Trophoblast cell (in vitro differentiated cells and primary cell): ENCODE measurements around the gene CFAP99.

Experiments used
- DNase-seq, 2 donors: peaks; one replicate each; pipeline ENCODE4 v3.0.0-alpha.2; 2016
- H2AFZ ChIP-seq: 2 replicates; pipeline ENCODE4 v1.6.1; 2013; ENCODE audit warnings: low read length, moderate library complexity, mild to moderate bottlenecking; ENCODE audit not compliant: insufficient read depth, poor library complexity
- H2AK5ac ChIP-seq: 2 replicates; pipeline ENCODE4 v1.6.1; 2013; ENCODE audit warnings: mild to moderate bottlenecking, low read length
- H2BK120ac ChIP-seq: 2 replicates; pipeline ENCODE4 v1.6.1; 2013; ENCODE audit warnings: low read length, mild to moderate bottlenecking, moderate library complexity; ENCODE audit not compliant: insufficient read depth, poor library complexity
- H2BK12ac ChIP-seq: 2 replicates; pipeline ENCODE4 v1.6.1; 2013; ENCODE audit warnings: mild to moderate bottlenecking, low read length, moderate library complexity
- H2BK5ac ChIP-seq: 2 replicates; pipeline ENCODE4 v1.6.1; 2013; ENCODE audit warnings: low read length, low read depth, moderate library complexity, mild to moderate bottlenecking; ENCODE audit not compliant: poor library complexity
- H3K14ac ChIP-seq: 2 replicates; pipeline ENCODE4 v1.6.1; 2013; ENCODE audit warnings: mild to moderate bottlenecking, low read length
- H3K18ac ChIP-seq: 2 replicates; pipeline ENCODE4 v1.6.1; 2013; ENCODE audit warnings: mild to moderate bottlenecking, low read length
- H3K23ac ChIP-seq: 2 replicates; pipeline ENCODE4 v1.6.1; 2013; ENCODE audit warnings: low read length
- H3K27ac ChIP-seq: 2 replicates; pipeline ENCODE4 v1.5.1; 2013; ENCODE audit warnings: low read depth, mild to moderate bottlenecking, inconsistent platforms, low read length, moderate library complexity
- H3K27me3 ChIP-seq: 2 replicates; pipeline ENCODE4 v1.6.1; 2013; ENCODE audit warnings: inconsistent platforms, mild to moderate bottlenecking, low read length, moderate library complexity; ENCODE audit not compliant: insufficient read depth
- H3K36me3 ChIP-seq, 2 experiments: 1 replicate in 1 of 2; 2 replicates in 1 of 2; pipeline ENCODE4 v1.6.1; 2013; ENCODE audit warnings: low read length in 2 of 2, mild to moderate bottlenecking in 2 of 2, moderate library complexity in 1 of 2; ENCODE audit not compliant: insufficient read depth in 2 of 2, control insufficient read depth in 1 of 2
- H3K4ac ChIP-seq: 2 replicates; pipeline ENCODE4 v1.6.1; 2013; ENCODE audit warnings: low read depth, mild to moderate bottlenecking, low read length, moderate library complexity
- H3K4me1 ChIP-seq, 2 experiments: 1 replicate in 1 of 2; 2 replicates in 1 of 2; pipeline ENCODE4 v1.6.1; 2013; ENCODE audit warnings: low read length in 2 of 2, mild to moderate bottlenecking in 2 of 2, moderate library complexity in 1 of 2; ENCODE audit not compliant: insufficient read depth in 2 of 2, control insufficient read depth in 1 of 2
- H3K4me2 ChIP-seq: 2 replicates; pipeline ENCODE4 v1.6.1; 2013; ENCODE audit warnings: inconsistent platforms, mild to moderate bottlenecking, low read length, moderate library complexity
- H3K4me3 ChIP-seq: 2 replicates; pipeline ENCODE4 v1.5.1; 2013; ENCODE audit warnings: mild to moderate bottlenecking, low read depth, low read length, inconsistent platforms
- H3K79me1 ChIP-seq: one replicate; pipeline ENCODE4 v1.6.1; 2013; ENCODE audit warnings: low read length
- H3K79me2 ChIP-seq: 2 replicates; pipeline ENCODE4 v1.6.1; 2013; ENCODE audit warnings: low read length, mild to moderate bottlenecking; ENCODE audit not compliant: control insufficient read depth, insufficient read depth, poor library complexity
- H3K9ac ChIP-seq: 2 replicates; pipeline ENCODE4 v1.6.1; 2013; ENCODE audit warnings: mild to moderate bottlenecking, low read length
- H3K9me3 ChIP-seq: 2 replicates; pipeline ENCODE4 v1.6.1; 2013; ENCODE audit warnings: low read depth, mild to moderate bottlenecking, control low read depth, inconsistent platforms, low read length; ENCODE audit not compliant: insufficient read depth
- H4K12ac ChIP-seq: 2 replicates; pipeline ENCODE4 v1.6.1; 2013; ENCODE audit warnings: low read depth, mild to moderate bottlenecking, low read length, moderate library complexity
- H4K8ac ChIP-seq: 2 replicates; pipeline ENCODE4 v1.6.1; 2013; ENCODE audit warnings: low read depth, mild to moderate bottlenecking, low read length, moderate library complexity
- H4K91ac ChIP-seq: one replicate; pipeline ENCODE4 v1.6.1; 2013; ENCODE audit warnings: low read depth, mild to moderate bottlenecking, low read length, moderate library complexity
- WGBS: extraction: QIAGEN DNeasy Blood & Tissue Kit; methylation state at CpG from one replicate; pipeline ENCODE4 v1.1.7; 2013; ENCODE audit warnings: missing lambda C conversion rate; ENCODE audit not compliant: insufficient read length, insufficient coverage; ENCODE audit errors: extremely low coverage; 5-methylcytosine and 5-hydroxymethylcytosine counted together

The CFAP99 gene

GRCh38 chr4:2415213-2415612, 3.5 kb upstream of the CFAP99 start:
- no peak overlapping the region for H2AK5ac ChIP-seq
- no peak overlapping the region for H3K9ac ChIP-seq
- no peak overlapping the region for H3K4ac ChIP-seq
- H2AFZ ChIP-seq, result no peak overlapping the region
- H3K79me2 ChIP-seq, result no peaks in the 10 kb centered on the region
- no peak overlapping the region for H3K23ac ChIP-seq
- H3K4me1 ChIP-seq, result peaks cover 9 to 18% of the 10 kb centered on the region in 2 experiments
- peaks cover 3% of the 10 kb centered on the region for H3K9me3 ChIP-seq
- no peak for DNase-seq
- H3K4me3 ChIP-seq, result no peak overlapping the region
- no peaks in the 10 kb centered on the region for H3K36me3 ChIP-seq
- H3K18ac ChIP-seq, result no peak overlapping the region
- H2BK5ac ChIP-seq, result no peak overlapping the region
- no peaks in the 10 kb centered on the region for H3K79me1 ChIP-seq
- no CpG with 5 or more reads among the region's 3 CpGs for WGBS
- H3K27me3 ChIP-seq, result peaks cover 40% of the 10 kb centered on the region
- H3K27ac ChIP-seq, result no peak overlapping the region
- no peak overlapping the region for H2BK12ac ChIP-seq
- no peak overlapping the region for H4K91ac ChIP-seq
- no peak overlapping the region for H3K14ac ChIP-seq
- H3K4me2 ChIP-seq, result no peak overlapping the region
- no peak overlapping the region for H4K12ac ChIP-seq
- no peak overlapping the region for H2BK120ac ChIP-seq
- no peak overlapping the region for H4K8ac ChIP-seq

- no CpG with 5 or more reads among the region's 17 CpGs for WGBS
- Histone ChIP-seq H3K79me2 (no peaks in the 10 kb centered on the region), H3K4me1 (peaks cover 9 to 18% of the 10 kb centered on the region in 2 experiments), H4K12ac (no peak overlapping the region), H4K91ac (no peak overlapping the region), H3K79me1 (no peaks in the 10 kb centered on the region), H3K4me3 (no peak overlapping the region), H2AFZ (no peak overlapping the region), H2BK120ac (no peak overlapping the region), H3K9me3 (peaks cover 3% of the 10 kb centered on the region), H2AK5ac (no peak overlapping the region), H3K18ac (no peak overlapping the region), H3K27me3 (peaks cover 46% of the 10 kb centered on the region), H3K9ac (no peak overlapping the region), H3K4ac (no peak overlapping the region), H4K8ac (no peak overlapping the region), H3K4me2 (peak overlapping the region; percentile 46), H3K14ac (no peak overlapping the region), H3K23ac (no peak overlapping the region), H3K36me3 (no peaks in the 10 kb centered on the region), H3K27ac (no peak overlapping the region), H2BK5ac (no peak overlapping the region), H2BK12ac (no peak overlapping the region)
- DNase-seq, result no peak
Measured at GRCh38 chr4:2415881-2416563, 2.7 kb upstream of the CFAP99 start.

GRCh38 chr4:2416564-2417225, 2.1 kb upstream of the CFAP99 start:
- Histone ChIP-seq H3K27me3 (peaks cover 46% of the 10 kb centered on the region), H3K9ac (no peak overlapping the region), H2AK5ac (no peak overlapping the region), H3K79me2 (no peaks in the 10 kb centered on the region), H3K79me1 (no peaks in the 10 kb centered on the region), H3K4me1 (peaks cover 9 to 18% of the 10 kb centered on the region in 2 experiments), H4K8ac (no peak overlapping the region), H3K36me3 (no peaks in the 10 kb centered on the region), H2AFZ (no peak overlapping the region), H3K27ac (no peak overlapping the region), H4K12ac (no peak overlapping the region), H3K18ac (no peak overlapping the region), H2BK5ac (no peak overlapping the region), H3K4ac (no peak overlapping the region), H2BK120ac (no peak overlapping the region), H4K91ac (no peak overlapping the region), H3K23ac (no peak overlapping the region), H3K14ac (no peak overlapping the region), H2BK12ac (no peak overlapping the region), H3K4me2 (peak overlapping the region; percentile 46), H3K9me3 (peaks cover 3% of the 10 kb centered on the region), H3K4me3 (no peak overlapping the region)
- peak in 1 of 2 donors; percentile 20 for DNase-seq
- WGBS, result no CpG with 5 or more reads among the region's 55 CpGs

- no peaks in the 10 kb centered on the region for H3K36me3 ChIP-seq
- no peak overlapping the region for H3K18ac ChIP-seq
- H3K4me3 ChIP-seq, result no peak overlapping the region
- H2AFZ ChIP-seq, result no peak overlapping the region
- no peak overlapping the region for H3K27ac ChIP-seq
- no peaks in the 10 kb centered on the region for H3K79me2 ChIP-seq
- H3K4me2 ChIP-seq, result peak overlapping the region; percentile 46
- peaks cover 9 to 18% of the 10 kb centered on the region in 2 experiments for H3K4me1 ChIP-seq
- H3K9ac ChIP-seq, result no peak overlapping the region
- H3K79me1 ChIP-seq, result no peaks in the 10 kb centered on the region
- peaks cover 46% of the 10 kb centered on the region for H3K27me3 ChIP-seq
- H2BK12ac ChIP-seq, result no peak overlapping the region
- no peak overlapping the region for H3K14ac ChIP-seq
- H4K12ac ChIP-seq, result no peak overlapping the region
- H4K91ac ChIP-seq, result no peak overlapping the region
- H2BK5ac ChIP-seq, result no peak overlapping the region
- no peak overlapping the region for H2BK120ac ChIP-seq
- WGBS, result no CpG with 5 or more reads among the region's 61 CpGs
- no peak overlapping the region for H2AK5ac ChIP-seq
- no peak overlapping the region for H4K8ac ChIP-seq
- peak in 1 of 2 donors; percentile 30 for DNase-seq
- H3K9me3 ChIP-seq, result peaks cover 3% of the 10 kb centered on the region
- H3K23ac ChIP-seq, result no peak overlapping the region
- H3K4ac ChIP-seq, result no peak overlapping the region
Measured at GRCh38 chr4:2417226-2417764, 1.5 kb upstream of the CFAP99 start.
